Measurements from ENCODE around the gene ALB.
A peak's percentile ranks its signal among the peaks of the same experiment; 100 is the strongest.

The ALB gene

GRCh38 chr4:73445383-73446335, 41.6 kb downstream of the ALB start:
- no peaks in the 10 kb centered on the region for H3K36me3 Mint-ChIP-seq
- no peak overlapping the region for H3K4me3 Mint-ChIP-seq
- DNase-seq (ENCODE audit: low spot score in 2 of 2): no peak
- no peak overlapping the region for H3K27ac Mint-ChIP-seq
- peaks cover 3% of the 10 kb centered on the region for H3K27me3 Mint-ChIP-seq
- H3K4me1 Mint-ChIP-seq: no peaks in the 10 kb centered on the region
- H3K9me3 Mint-ChIP-seq: no peaks in the 10 kb centered on the region
- ATAC-seq (ENCODE audit: low read depth): no peak

DNA sequence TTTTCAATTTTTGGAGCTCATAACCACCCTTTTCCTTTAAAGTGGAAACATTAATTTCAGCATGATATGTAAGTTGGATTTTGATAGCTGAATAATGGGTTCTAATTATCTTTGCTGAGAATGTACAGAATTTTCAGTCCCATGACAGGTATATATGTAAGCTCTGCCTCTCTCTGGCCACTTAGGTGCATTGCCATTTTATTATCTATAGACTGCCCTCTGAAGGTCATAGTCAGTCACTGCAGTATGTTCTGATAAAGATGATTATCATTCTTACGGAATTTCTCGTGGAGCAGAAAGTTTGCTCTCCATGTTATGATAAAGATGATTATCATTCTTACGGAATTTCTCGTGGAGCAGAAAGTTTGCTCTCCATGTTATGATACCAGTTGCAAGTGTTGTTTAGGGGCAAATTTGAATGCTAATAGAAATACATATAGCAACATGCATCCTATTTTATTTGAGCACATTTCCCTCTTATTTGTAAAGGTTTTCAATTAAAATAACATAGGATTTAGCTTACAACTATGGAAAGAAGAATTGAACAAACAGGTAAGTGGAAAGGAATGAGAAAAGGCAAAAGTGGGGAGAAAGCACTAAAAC, 42.4 kb downstream of the ALB start:
- H3K9me3 Mint-ChIP-seq: no peaks in the 10 kb centered on the region
- DNase-seq (ENCODE audit: low spot score in 2 of 2) (peak in 1 of 2 donors; percentile 20), ATAC-seq (ENCODE audit: low read depth) (peak; percentile 80)
- no peak overlapping the region for H3K27ac Mint-ChIP-seq
- H3K27me3 Mint-ChIP-seq: peaks cover 4% of the 10 kb centered on the region
- H3K4me1 Mint-ChIP-seq: no peaks in the 10 kb centered on the region
- H3K36me3 Mint-ChIP-seq: no peaks in the 10 kb centered on the region
- no peak overlapping the region for H3K4me3 Mint-ChIP-seq

GRCh38 chr4:73447671-73448070, 43.6 kb downstream of the ALB start:
- no peaks in the 10 kb centered on the region for H3K36me3 Mint-ChIP-seq
- H3K4me3 Mint-ChIP-seq: no peak overlapping the region
- no peak for DNase-seq (ENCODE audit: low spot score in 2 of 2)
- H3K4me1 Mint-ChIP-seq: no peaks in the 10 kb centered on the region
- no peaks in the 10 kb centered on the region for H3K9me3 Mint-ChIP-seq
- H3K27ac Mint-ChIP-seq: no peak overlapping the region
- H3K27me3 Mint-ChIP-seq: peaks cover 3% of the 10 kb centered on the region
- ATAC-seq (ENCODE audit: low read depth): no peak

DNA sequence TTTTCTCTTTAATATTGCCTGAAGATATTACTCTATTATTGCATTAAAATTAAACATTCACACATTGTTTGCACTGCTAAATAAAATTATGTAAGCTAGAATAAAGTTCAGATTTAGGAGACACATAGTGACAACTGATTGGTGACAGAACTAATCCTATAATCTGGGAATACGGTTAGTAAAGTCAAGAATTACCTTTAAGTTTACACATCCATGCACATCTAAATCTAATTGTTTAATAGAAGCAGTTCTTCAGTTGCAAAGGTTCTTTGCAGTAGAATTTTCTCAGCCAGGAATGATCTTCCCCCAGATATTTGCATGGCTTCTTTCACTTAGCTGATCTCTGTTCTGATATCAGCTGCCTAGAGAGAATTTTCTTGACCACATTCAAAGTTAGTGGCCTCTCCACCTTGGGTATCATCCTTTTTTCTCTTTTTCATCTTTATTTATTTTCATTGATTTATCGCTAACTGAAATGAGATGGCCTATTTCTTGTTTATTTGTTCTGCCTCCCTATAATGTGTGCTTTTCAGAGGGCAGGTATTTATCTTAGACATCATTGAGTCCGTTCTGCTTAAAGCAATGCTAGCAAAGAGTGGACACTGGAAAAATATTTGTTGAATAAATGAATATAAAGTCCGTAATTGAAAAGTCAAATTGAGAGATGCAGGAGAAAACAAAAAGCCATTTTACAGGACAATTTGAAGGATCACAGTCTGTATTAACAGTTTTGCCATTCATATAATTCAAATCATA, 44.5 kb downstream of the ALB start:
- no peaks in the 10 kb centered on the region for H3K9me3 Mint-ChIP-seq
- no peaks in the 10 kb centered on the region for H3K4me1 Mint-ChIP-seq
- peaks cover 3% of the 10 kb centered on the region for H3K27me3 Mint-ChIP-seq
- no peak overlapping the region for H3K4me3 Mint-ChIP-seq
- DNase-seq (ENCODE audit: low spot score in 2 of 2): no peak
- ATAC-seq (ENCODE audit: low read depth): no peak
- no peak overlapping the region for H3K27ac Mint-ChIP-seq
- no peaks in the 10 kb centered on the region for H3K36me3 Mint-ChIP-seq

GRCh38 chr4:73450398-73451004, 46.4 kb downstream of the ALB start:
- H3K4me1 Mint-ChIP-seq: no peaks in the 10 kb centered on the region
- peaks cover 3% of the 10 kb centered on the region for H3K27me3 Mint-ChIP-seq
- no peak overlapping the region for H3K27ac Mint-ChIP-seq
- no peak overlapping the region for H3K4me3 Mint-ChIP-seq
- no peak for ATAC-seq (ENCODE audit: low read depth)
- H3K9me3 Mint-ChIP-seq: no peaks in the 10 kb centered on the region
- no peak for DNase-seq (ENCODE audit: low spot score in 2 of 2)
- no peaks in the 10 kb centered on the region for H3K36me3 Mint-ChIP-seq

- H3K4me1 Mint-ChIP-seq: no peaks in the 10 kb centered on the region
- no peak for ATAC-seq (ENCODE audit: low read depth)
- no peak for DNase-seq (ENCODE audit: low spot score in 2 of 2)
- H3K4me3 Mint-ChIP-seq: no peak overlapping the region
- no peaks in the 10 kb centered on the region for H3K36me3 Mint-ChIP-seq
- no peak overlapping the region for H3K27ac Mint-ChIP-seq
- no peaks in the 10 kb centered on the region for H3K9me3 Mint-ChIP-seq
- peaks cover 5% of the 10 kb centered on the region for H3K27me3 Mint-ChIP-seq
Measured at GRCh38 chr4:73451404-73451803, 47.3 kb downstream of the ALB start.

DNA sequence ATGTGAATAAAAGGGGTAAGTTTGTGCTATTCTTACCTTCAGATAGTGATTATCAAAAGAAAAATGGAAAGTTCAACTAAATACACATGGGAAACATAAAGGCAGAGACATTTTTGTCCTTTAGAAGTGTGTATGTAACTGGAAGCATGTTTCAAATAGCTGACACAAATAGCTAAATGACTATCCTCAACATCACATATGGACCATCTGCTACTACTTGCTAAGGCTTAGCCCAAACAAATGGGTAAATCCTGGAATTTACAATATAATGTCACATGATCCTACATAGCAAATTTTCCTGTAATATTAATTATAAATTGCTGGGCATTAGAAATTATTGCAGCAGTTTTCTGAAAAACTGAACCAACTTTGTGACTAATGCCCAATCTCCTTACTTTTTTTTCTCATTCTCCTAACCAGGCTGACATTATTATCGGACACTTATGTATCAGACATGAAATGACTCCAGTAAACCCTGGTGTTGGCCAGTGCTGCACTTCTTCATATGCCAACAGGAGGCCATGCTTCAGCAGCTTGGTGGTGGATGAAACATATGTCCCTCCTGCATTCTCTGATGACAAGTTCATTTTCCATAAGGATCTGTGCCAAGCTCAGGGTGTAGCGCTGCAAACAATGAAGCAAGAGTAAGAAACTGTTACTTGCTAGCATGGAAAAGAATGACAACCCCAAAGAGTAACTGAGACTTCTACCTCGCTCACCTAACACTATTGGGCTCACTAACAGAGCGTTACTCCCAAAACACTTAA, 48.1 kb downstream of the ALB start:
- Mint-ChIP-seq H3K27ac (no peak overlapping the region), H3K9me3 (no peaks in the 10 kb centered on the region)
- ATAC-seq (ENCODE audit: low read depth): no peak

GRCh38 chr4:73452953-73453700, 49.0 kb downstream of the ALB start:
- ATAC-seq (ENCODE audit: low read depth): no peak
- no peak overlapping the region for H3K4me3 Mint-ChIP-seq
- peaks cover 10% of the 10 kb centered on the region for H3K27me3 Mint-ChIP-seq
- DNase-seq (ENCODE audit: low spot score in 2 of 2): no peak
- no peaks in the 10 kb centered on the region for H3K36me3 Mint-ChIP-seq
- no peak overlapping the region for H3K27ac Mint-ChIP-seq
- no peaks in the 10 kb centered on the region for H3K9me3 Mint-ChIP-seq
- H3K4me1 Mint-ChIP-seq: no peaks in the 10 kb centered on the region

More for the DNA sequence above, 48.1 kb downstream of the ALB start:
- Mint-ChIP-seq H3K4me1 (no peaks in the 10 kb centered on the region), H3K36me3 (no peaks in the 10 kb centered on the region), H3K27me3 (peaks cover 6% of the 10 kb centered on the region), H3K4me3 (no peak overlapping the region)
- DNase-seq (ENCODE audit: low spot score in 2 of 2): no peak

GRCh38 chr4:73453701-73454005, 49.6 kb downstream of the ALB start:
- Mint-ChIP-seq H3K36me3 (no peaks in the 10 kb centered on the region), H3K4me1 (no peaks in the 10 kb centered on the region)
- no peak for DNase-seq (ENCODE audit: low spot score in 2 of 2)

GRCh38 chr4:73454920-73455319, 50.8 kb downstream of the ALB start:
- no peak overlapping the region for H3K4me3 Mint-ChIP-seq
- DNase-seq (ENCODE audit: low spot score in 2 of 2): no peak
- ATAC-seq (ENCODE audit: low read depth): no peak
- no peaks in the 10 kb centered on the region for H3K36me3 Mint-ChIP-seq
- no peak overlapping the region for H3K27ac Mint-ChIP-seq
- H3K9me3 Mint-ChIP-seq: no peaks in the 10 kb centered on the region
- no peaks in the 10 kb centered on the region for H3K4me1 Mint-ChIP-seq
- H3K27me3 Mint-ChIP-seq: peaks cover 10% of the 10 kb centered on the region

More at GRCh38 chr4:73453701-73454005, 49.6 kb downstream of the ALB start:
- peaks cover 10% of the 10 kb centered on the region for H3K27me3 Mint-ChIP-seq
- no peaks in the 10 kb centered on the region for H3K9me3 Mint-ChIP-seq
- H3K4me3 Mint-ChIP-seq: no peak overlapping the region
- no peak overlapping the region for H3K27ac Mint-ChIP-seq
- ATAC-seq (ENCODE audit: low read depth): no peak

- no peak overlapping the region for H3K4me3 Mint-ChIP-seq
Measured at GRCh38 chr4:73456177-73457022, 52.3 kb downstream of the ALB start.

More at GRCh38 chr4:73456177-73457022, 52.3 kb downstream of the ALB start:
- Mint-ChIP-seq H3K9me3 (peaks cover 1% of the 10 kb centered on the region), H3K4me1 (no peaks in the 10 kb centered on the region), H3K36me3 (no peaks in the 10 kb centered on the region), H3K27ac (no peak overlapping the region), H3K27me3 (peaks cover 9% of the 10 kb centered on the region)
- DNase-seq (ENCODE audit: low spot score in 2 of 2) (no peak), ATAC-seq (ENCODE audit: low read depth) (no peak)

Measured in memory B cell (primary cell).